Measurements from ENCODE around the gene PICK1. TPM values are rescaled to one million over a fixed set of nuclear protein-coding genes. Genes with fewer than 3 reads are reported as not detected.

PICK1 gene
- total and polyA plus RNA-seq, 4 donors, result 5.8 to 25.8 (median 13.1) TPM

DNA sequence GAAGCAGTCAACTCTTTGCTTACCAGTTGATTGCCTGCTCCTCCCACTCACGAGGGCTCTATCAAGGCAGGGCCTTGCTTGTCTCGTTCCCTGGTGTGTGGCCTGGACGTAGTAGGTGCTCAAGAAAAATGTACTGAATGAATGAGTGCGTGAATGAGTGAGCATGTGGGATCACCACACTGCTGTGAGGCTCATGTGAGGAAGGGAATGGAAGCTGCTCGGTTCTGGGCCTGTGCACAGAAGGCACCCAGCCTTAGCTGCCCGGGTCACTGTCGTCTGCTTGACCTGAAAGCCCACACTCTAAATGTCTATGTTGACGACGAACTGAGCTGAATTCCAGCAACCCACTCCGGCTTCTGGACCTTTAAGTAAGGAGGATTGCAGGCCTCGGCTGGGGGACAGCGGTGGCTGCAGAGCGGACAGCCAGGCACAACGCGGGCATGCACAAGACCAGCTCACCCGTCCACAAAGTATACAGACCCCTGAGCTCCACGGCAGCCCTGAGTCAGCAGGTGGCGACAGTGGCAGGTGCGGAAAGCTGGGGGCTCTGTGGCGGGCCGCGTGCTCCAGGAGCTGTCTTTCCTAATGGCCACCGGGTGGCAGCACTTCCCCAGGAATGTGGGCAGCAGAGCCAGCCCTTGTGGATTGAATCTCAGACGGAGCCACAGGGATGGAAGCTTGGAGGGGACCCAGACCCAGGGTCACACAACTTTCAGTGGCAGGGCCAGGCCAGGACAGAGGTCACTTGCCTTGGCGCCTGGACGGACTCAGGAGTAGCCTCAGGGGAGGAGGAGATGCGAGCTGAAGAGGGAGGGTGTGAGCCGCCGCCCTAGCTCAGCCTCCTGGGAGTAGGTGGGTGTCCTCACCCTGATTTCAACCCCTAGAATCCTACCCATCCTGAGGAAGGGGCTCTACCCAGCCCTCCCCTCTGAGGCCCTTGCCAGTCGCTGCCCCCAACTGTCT lies 5.0 kb upstream of the PICK1 start:
- peak in 1 of 2 donors; percentile 19 for TF ChIP-seq RXRA (IDR thresholded peaks at IDR 0.05)
- TF ChIP-seq CTCF (IDR thresholded peaks at IDR 0.05; ENCODE audit: low read depth, low read length, missing input control), result peak; percentile 84
- peak; percentile 96 to 100 for TF ChIP-seq RAD21 (IDR thresholded peaks at IDR 0.05)
- no peak for TF ChIP-seq JUND (IDR thresholded peaks at IDR 0.05)
- TF ChIP-seq EGR1 (IDR thresholded peaks at IDR 0.05; ENCODE audit: low read depth in 2 of 2), result no peak
- TF ChIP-seq ATF3 (IDR thresholded peaks at IDR 0.05), result no peak
- Histone ChIP-seq H3K36me3 (ENCODE audit: control insufficient read depth in 4 of 4, insufficient read depth in 3 of 4, low read depth in 1 of 4, low read length in 3 of 4) (no peaks in the 10 kb centered on the region), H3K4me1 (ENCODE audit: control insufficient read depth in 4 of 4, insufficient read depth in 4 of 4, low read length in 3 of 4) (peaks cover 0 to 9% (median 3%) of the 10 kb centered on the region in 4 donors), H3K4me3 (ENCODE audit: low read depth in 1 of 3, low read length in 3 of 3) (no peak overlapping the region), H3K9me3 (ENCODE audit: control insufficient read depth in 4 of 4, low read length in 3 of 4) (no peaks in the 10 kb centered on the region), H3K9ac (ENCODE audit: low read depth in 1 of 2, low read length in 2 of 2) (no peak overlapping the region), H3K27me3 (ENCODE audit: control insufficient read depth in 4 of 4, insufficient read depth in 4 of 4, low read length in 3 of 4) (no peaks in the 10 kb centered on the region), H3K27ac (ENCODE audit: low read depth in 1 of 2, low read length in 2 of 2) (no peak overlapping the region)
- DNase-seq (ENCODE audit: low spot score), result peak; percentile 81
- WGBS, result 31% methylated on average over 30 of the region's 30 CpGs

DNA sequence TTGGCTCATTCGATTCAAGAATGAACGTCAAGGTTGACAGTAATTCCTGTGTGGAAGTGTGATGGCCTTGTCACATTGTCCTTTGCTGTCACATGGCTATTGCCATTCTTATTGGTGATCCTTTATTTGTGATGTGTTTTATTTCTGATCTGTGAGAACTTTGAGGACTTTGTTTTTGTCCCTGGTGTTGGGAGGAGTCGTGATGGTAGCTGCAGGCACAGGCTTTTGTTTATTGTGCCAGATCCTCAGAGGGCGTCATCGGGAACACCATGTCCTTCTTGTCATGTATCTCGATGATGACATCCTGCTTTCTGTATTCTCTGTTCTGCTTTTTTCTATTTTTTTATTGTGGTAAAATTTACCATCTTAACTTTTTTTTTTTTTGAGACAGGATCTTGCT lies 5.6 kb downstream of the PICK1 start:
- peaks cover 3 to 51% (median 24%) of the 10 kb centered on the region in 4 donors for H3K36me3 ChIP-seq (ENCODE audit: control insufficient read depth in 4 of 4, insufficient read depth in 3 of 4, low read depth in 1 of 4, low read length in 3 of 4)
- 81% methylated on average over 6 of the region's 6 CpGs for WGBS
- peaks cover 0 to 4% (median 3%) of the 10 kb centered on the region in 4 donors for H3K4me1 ChIP-seq (ENCODE audit: control insufficient read depth in 4 of 4, insufficient read depth in 4 of 4, low read length in 3 of 4)
- H3K27me3 ChIP-seq (ENCODE audit: control insufficient read depth in 4 of 4, insufficient read depth in 4 of 4, low read length in 3 of 4), result no peaks in the 10 kb centered on the region
- no peaks in the 10 kb centered on the region for H3K9me3 ChIP-seq (ENCODE audit: control insufficient read depth in 4 of 4, low read length in 3 of 4)
- no peak overlapping the region for H3K27ac ChIP-seq (ENCODE audit: low read depth in 1 of 2, low read length in 2 of 2)
- TF ChIP-seq JUND (IDR thresholded peaks at IDR 0.05), result no peak
- TF ChIP-seq RXRA (IDR thresholded peaks at IDR 0.05), result no peak
- TF ChIP-seq ATF3 (IDR thresholded peaks at IDR 0.05), result no peak
- TF ChIP-seq ZBTB33 (IDR thresholded peaks at IDR 0.05), result no peak
- no peak for TF ChIP-seq EGR1 (IDR thresholded peaks at IDR 0.05; ENCODE audit: low read depth in 2 of 2)
- TF ChIP-seq FOXA1 (IDR thresholded peaks at IDR 0.05), result no peak
- TF ChIP-seq NR2F2 (IDR thresholded peaks at IDR 0.05), result no peak
- TF ChIP-seq MAX (IDR thresholded peaks at IDR 0.05), result no peak
- no peak for TF ChIP-seq SP1 (IDR thresholded peaks at IDR 0.05)
- TF ChIP-seq FOXA2 (IDR thresholded peaks at IDR 0.05), result no peak
- no peak overlapping the region for H3K9ac ChIP-seq (ENCODE audit: low read depth in 1 of 2, low read length in 2 of 2)
- no peak overlapping the region for H3K4me3 ChIP-seq (ENCODE audit: low read depth in 1 of 3, low read length in 3 of 3)
- no peak for DNase-seq (ENCODE audit: low spot score)

Data from liver (tissue), 9 donors.